ENCODE results near the gene DPPA2.

Gene DPPA2

GRCh38 chr3:109325109-109325508, 8.8 kb upstream of the DPPA2 start:
- no peak for DNase-seq

- no peak for DNase-seq
These were observed 3.3 kb downstream of the DPPA2 start for GRCh38 chr3:109313061-109313460.

- DNase-seq = no peak
These were observed 18.8 kb downstream of the DPPA2 start for GRCh38 chr3:109297496-109297895.

- no peak for DNase-seq
These were observed 32.2 kb downstream of the DPPA2 start for GRCh38 chr3:109284071-109284470.

GRCh38 chr3:109278546-109278945, 37.8 kb downstream of the DPPA2 start:
- DNase-seq = no peak

GRCh38 chr3:109278141-109278540, 38.2 kb downstream of the DPPA2 start:
- no peak for DNase-seq

- DNase-seq = no peak
These were observed 40.5 kb downstream of the DPPA2 start for GRCh38 chr3:109275702-109276293.

GRCh38 chr3:109270779-109271178, 45.5 kb downstream of the DPPA2 start:
- no peak for DNase-seq

GRCh38 chr3:109269577-109270275, 46.6 kb downstream of the DPPA2 start:
- no peak for DNase-seq

- DNase-seq = no peak
These were observed 48.1 kb downstream of the DPPA2 start for GRCh38 chr3:109268181-109268580.

GRCh38 chr3:109265295-109265694, 51.0 kb downstream of the DPPA2 start:
- DNase-seq = no peak

- DNase-seq = no peak
These were observed 59.0 kb downstream of the DPPA2 start for GRCh38 chr3:109257269-109257668.

GRCh38 chr3:109254770-109255169, 61.5 kb downstream of the DPPA2 start:
- DNase-seq = no peak

GRCh38 chr3:109252641-109253040, 63.7 kb downstream of the DPPA2 start:
- DNase-seq = no peak

Data from effector CD4-positive, alpha-beta T cell (primary cell).